Stimulated activated CD8-positive, alpha-beta memory T cell treated with anti-CD3 and anti-CD28 coated beads, Interleukin-12 subunit alpha, Interleukin-12 subunit beta, amount 100 ng/mL, for 1 hour (primary cell): ENCODE data around the gene IL31.
A peak's percentile ranks its signal among the peaks of the same experiment; 100 is the strongest.

Source experiments
- DNase-seq: peaks from one replicate; pipeline ENCODE4 v3.0.0-alpha.2; 2020; ENCODE audit warnings: low read depth

IL31 gene

DNA sequence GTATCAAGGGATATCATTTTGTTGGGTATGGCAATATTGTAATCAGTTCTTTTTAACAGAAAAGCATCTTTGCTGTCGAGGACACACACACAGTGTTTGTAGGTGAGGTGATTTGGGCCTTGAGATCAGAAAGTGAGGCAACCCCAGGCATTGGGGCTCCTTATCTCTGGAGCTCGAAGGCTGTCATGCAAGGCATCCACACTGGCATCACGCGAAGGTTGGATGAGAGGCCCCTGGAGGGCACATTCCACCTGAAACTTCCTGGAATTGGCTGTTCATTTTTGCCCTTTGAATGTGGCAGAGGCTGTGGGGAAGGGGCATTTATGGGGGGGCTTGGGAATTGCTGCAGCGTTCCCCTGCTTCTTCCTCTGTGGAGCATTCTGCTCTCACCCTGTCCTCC, 45.5 kb downstream of the IL31 start:
- no peak for DNase-seq

DNA sequence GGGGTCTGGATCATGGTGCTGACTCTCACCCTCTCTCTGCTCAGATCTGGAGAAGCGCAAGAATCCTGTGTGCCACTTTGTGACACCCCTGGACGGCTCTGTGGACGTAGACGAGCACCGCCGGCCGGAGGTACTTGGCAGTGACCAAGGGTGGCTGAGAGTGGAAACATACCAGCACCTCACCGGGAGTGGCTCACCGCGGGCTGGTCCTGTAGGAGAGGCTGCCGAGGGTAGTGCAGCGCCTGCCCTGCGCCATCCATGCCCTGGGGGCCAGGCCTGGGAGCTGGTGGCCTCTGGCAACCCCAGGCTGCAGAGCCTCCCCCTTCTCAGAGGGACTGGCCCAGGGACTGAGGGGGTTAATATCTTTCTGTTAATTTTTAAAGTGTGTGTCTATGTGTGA, 46.2 kb downstream of the IL31 start:
- DNase-seq: no peak

DNA sequence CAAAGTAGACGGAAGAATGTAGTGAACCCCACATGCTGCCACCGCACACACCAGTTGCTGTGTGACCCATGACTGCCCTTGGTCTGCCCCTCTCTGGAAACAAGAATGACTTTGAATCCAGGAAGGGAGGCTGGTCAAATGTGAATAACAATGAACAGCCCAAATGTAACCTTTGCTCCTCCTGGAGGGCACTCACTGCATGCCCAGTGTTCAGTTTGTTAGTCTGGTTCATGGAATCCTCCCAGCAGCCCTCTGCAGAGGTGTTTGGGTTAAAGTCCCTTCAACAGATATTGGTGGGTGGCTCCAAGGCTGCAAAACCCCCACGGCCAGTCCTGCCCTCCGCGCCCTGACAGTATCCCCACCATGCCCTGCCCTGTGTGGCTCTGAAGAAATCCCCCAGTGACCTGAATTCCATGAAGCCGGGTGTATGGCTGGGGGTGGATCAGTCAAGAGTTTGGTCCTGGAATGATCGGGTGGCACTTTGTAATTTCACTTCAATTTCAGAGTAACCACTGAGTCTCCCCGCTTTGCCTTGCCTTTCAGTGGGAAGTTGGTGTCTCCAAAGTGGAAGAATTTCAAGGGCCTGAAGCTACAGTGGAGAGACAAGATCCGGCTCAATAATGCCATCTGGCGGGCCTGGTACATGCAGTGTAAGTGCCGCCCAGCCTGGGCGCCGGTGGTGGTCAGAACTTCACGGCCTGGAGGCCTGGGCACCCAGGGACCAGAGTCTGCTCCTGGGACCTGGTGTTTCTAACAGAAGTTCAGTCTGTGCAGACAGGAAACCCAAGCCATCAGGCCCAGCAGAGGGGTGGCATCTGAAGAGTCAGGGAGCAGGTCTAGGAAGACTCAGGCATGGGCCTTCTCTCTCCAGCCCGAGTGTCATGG, 47.1 kb downstream of the IL31 start:
- DNase-seq: no peak

DNA sequence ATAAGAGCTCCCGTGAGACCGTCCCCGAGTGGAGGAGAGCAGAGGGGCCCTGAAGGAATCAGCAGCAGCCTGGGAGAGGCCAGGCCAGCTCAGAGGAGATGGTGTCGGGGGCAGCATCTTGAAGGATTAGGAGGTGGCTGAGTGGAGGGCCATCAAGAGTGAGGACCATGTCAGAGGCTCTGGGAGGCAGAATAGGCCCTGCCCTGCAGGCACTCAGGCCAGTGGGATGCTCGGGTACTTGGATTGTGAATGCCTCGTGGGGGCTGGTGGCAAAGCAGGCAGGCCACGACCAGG, 47.7 kb downstream of the IL31 start:
- DNase-seq: no peak

DNA sequence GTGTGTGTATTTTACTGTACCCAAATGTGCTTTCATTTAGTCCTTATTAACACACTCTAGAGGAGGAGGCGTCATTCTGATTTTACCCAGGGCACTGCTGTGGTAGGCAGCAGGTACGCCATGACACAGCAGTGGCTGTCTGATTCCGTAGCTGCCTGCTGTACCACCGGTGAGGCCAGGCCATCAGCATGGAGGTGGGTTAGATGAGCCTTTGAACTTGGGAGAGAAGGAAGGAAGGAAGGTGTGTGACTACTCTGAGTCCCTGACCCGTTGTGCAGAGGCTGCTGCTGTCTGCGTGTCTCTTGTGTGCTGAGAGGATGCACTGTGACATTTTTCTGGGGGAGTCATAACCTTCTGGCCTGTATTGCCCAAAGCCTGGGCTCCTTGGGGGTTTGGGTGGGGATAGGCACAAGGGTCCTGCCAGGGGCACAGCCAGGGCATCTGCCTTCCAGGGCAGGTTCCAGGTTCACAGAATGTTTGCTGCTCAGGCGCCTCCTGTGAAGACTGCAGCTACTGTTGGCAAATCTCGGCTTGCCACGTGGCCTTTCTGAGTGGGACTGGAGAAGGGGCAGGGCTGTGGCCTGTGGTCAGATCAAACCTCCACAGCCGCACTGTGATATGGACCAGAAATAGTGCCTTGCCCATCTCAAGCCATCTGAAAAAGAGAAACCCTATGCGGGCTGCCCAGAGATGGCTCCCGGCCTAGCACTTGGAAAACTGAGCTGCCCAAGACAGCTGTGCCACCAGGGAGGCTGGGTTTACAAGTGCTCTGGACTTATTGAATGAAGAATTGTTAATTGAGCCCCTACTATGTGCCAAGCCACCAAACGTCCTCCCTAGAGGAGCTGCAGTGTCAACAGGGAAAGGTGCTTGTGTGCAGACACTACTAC, 48.3 kb downstream of the IL31 start:
- DNase-seq: no peak

DNA sequence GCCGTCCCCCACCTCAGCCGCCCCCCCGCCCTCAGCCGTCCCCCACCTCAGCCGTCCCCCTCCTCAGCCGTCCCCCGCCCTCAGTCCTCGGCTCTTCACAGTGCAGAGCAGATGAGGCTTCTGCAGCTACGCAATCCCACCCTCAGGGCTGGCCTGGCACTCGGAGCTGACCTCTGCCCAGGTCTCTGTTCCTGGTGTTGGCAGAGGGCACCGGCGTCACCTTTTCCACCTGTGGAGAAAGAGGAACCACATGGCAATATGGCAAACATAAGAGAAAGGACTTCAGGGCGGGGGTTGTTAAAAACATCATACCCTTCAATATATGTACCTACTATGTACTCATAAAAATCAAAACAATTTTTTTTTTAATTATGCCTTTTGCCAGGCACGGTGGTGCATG, 49.7 kb downstream of the IL31 start:
- no peak for DNase-seq

DNA sequence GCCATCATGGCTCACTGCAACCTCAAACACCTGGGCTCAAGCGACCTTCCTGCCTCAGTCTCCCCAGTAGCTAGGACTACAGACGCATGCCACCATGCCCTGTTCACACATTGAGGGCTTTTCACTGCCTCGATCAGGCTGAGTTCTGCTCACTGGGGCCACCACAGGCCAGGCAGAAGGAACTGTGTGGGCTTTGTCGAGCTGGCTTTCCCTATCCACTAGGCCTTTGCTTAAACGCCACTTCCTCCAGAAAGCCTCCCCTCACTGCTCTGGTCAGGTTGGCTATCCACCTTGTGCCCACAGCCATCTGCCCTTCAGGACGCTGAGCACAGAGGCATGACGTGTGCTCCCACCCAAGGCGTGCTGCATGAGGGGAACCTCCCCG, 50.3 kb downstream of the IL31 start:
- DNase-seq: no peak

DNA sequence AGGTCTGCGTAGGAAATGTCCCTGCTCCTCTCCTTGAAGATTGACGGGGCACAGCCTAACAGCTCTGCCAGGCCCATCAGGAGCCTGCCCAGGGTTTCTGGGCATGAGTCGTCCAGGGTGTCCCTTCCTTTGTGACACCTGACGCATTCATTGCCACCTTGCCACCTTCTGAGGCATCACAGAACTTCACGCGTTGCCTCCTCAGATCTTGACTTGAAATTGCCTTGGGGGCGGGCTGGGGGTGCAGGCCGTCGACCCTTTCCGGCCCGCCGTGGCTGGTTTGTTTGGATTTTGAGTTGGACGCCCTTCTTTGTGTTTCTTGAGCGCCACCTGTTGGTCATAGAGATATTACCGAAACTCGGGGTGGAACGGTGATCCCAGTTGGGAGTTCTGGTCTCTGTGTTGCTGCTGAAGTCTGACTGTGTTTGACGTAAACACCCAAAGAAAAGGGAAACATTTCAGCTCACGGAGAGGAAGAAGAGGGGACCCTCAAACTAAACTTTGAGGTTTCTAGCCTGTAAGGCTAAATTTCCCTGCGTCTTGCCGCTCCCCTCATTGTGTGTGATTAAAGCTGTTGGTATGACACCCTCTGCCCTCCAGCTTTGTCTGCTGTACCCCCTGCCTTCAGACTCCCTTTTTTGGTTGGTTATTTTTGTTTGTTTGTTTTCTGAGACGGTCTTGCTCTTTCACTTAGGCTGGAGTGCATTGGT, 50.8 kb downstream of the IL31 start:
- peak; percentile 52 for DNase-seq
